T-helper 17 cell (primary cell): ENCODE measurements around the gene CYP17A1. TPM values are rescaled to one million over a fixed set of nuclear protein-coding genes. Genes with fewer than 3 reads are reported as not detected.
"Not testable (repeated sequence)": the region's sequence is repeated elsewhere in the genome, so short reads cannot be mapped to it uniquely, and the experiment has no call there.

Source experiments
- ATAC-seq: fragments of 150-1000 bp; cut with Tn5 transposase; 2 replicates; pipeline ENCODE4 v1.10.0; 2021; ENCODE audit warnings: mild to moderate bottlenecking, moderate library complexity
- DNase-seq, 3 donors: peaks; one replicate each; pipeline versions ENCODE4 v3.0.0 to v3.0.0-alpha.2; 2020 to 2021
- H3K9me3 ChIP-seq: one replicate; pipeline ENCODE4 v1.7.0; 2013; ENCODE audit warnings: low read length, mild to moderate bottlenecking; ENCODE audit not compliant: control insufficient read depth, poor library complexity, severe bottlenecking
- H3K27ac Mint-ChIP-seq: one replicate; pipeline ENCODE4 v1.8.0; 2022; ENCODE audit warnings: mild to moderate bottlenecking, moderate library complexity, mixed read lengths
- H3K27me3 Mint-ChIP-seq: one replicate; pipeline ENCODE4 v1.8.0; 2022; ENCODE audit warnings: mixed read lengths
- H3K36me3 Mint-ChIP-seq: one replicate; pipeline ENCODE4 v1.8.0; 2022; ENCODE audit warnings: low read depth, mixed read lengths
- H3K4me1 Mint-ChIP-seq: one replicate; pipeline ENCODE4 v1.8.0; 2022; ENCODE audit warnings: mild to moderate bottlenecking, mixed read lengths
- H3K4me3 Mint-ChIP-seq: one replicate; pipeline ENCODE4 v1.8.0; 2022; ENCODE audit warnings: mild to moderate bottlenecking, moderate library complexity, mixed read lengths
- total RNA-seq, 4 donors: library from RNA in 2 of 4; stranded (reverse) in 2 of 4; gene quantifications; one replicate each; pipeline ENCODE4 v1.2.3 and lab custom pipeline; 2022 to 2026

CYP17A1 gene
- total RNA-seq, 2 donors from 2014 or later = not detected

DNA sequence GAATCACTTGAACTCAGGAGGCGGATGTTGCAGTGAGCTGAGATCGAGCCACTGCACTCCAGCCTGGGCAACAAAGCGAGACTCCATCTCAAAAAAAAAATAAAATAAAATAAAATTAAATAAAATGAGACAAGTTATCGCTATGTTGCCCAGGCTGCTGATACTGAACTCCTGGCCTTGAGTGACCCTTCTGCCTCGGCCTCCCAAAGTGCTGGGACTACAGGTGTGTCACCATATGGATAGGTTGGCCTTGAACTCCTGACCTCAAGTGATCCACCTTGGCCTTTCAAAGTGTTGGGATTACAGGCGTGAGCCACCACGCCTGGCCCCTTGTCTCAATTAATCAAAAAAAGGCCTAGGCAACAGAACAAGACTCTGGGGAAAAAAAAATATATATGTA is 16.0 kb upstream of the CYP17A1 start:
- not testable (repeated sequence) for H3K27me3 Mint-ChIP-seq, DNase-seq, H3K27ac Mint-ChIP-seq, H3K36me3 Mint-ChIP-seq, H3K9me3 ChIP-seq, ATAC-seq, H3K4me3 Mint-ChIP-seq
- peaks cover 19% of the 10 kb centered on the region for H3K4me1 Mint-ChIP-seq

DNA sequence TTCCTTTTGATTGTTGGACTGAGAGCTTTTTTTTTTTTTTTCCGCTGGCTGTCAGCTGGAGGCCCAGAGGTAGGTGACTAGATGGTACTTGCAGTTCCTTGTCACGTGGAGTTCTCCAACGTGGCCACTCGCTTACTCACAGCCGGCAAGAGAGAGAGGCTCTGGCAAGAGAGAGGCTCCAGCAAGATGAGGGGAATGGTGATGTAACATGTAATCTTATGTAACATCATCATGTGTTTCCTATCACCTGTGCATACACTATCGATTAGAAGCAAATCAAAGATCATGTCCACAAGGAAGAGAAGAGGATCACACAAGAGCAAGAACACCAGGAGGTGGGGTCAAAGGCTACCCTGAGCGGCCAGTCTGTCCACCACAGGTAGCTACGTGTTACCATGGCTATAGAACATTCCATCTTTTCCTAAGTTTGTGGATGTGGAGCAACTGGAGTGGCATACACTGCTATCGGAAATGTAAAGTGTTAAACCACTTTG is 12.9 kb upstream of the CYP17A1 start:
- Mint-ChIP-seq H3K27ac (no peak overlapping the region), H3K27me3 (no peaks in the 10 kb centered on the region), H3K36me3 (no peaks in the 10 kb centered on the region), H3K4me1 (peaks cover 8% of the 10 kb centered on the region), H3K4me3 (no peak overlapping the region)
- ATAC-seq = no peak
- no peak for DNase-seq
- H3K9me3 ChIP-seq = no peaks in the 10 kb centered on the region

DNA sequence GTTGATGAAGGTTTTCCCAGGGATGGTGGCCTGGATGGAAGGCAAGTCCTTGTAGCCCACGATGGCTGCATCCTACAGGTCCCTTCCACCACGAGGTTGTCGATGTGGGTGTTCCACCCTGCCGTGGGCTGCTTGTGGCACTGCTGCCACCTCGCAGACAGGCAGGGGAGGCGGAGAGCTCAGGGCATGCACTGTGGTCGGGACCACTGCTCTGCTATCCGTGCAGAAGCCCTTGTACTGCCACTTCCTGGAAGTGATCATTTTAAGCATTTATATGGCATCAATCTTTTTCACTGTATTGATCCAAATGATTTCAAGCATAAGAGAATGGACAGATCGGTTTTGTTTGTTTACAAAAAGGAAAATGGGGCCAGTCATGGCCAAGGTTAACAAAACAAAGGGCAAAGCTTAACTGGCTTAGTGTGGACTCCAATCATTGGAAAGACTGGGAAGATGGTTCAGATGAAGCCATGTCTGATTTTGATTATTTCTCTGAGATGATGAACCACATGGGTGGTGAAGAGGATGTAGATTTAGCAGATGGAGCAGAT is 8.2 kb upstream of the CYP17A1 start:
- Mint-ChIP-seq H3K27me3 (peaks cover 27% of the 10 kb centered on the region), H3K27ac (no peak overlapping the region), H3K36me3 (peaks cover 3% of the 10 kb centered on the region), H3K4me1 (no peaks in the 10 kb centered on the region), H3K4me3 (no peak overlapping the region)
- DNase-seq = no peak
- ATAC-seq = no peak
- no peaks in the 10 kb centered on the region for H3K9me3 ChIP-seq

DNA sequence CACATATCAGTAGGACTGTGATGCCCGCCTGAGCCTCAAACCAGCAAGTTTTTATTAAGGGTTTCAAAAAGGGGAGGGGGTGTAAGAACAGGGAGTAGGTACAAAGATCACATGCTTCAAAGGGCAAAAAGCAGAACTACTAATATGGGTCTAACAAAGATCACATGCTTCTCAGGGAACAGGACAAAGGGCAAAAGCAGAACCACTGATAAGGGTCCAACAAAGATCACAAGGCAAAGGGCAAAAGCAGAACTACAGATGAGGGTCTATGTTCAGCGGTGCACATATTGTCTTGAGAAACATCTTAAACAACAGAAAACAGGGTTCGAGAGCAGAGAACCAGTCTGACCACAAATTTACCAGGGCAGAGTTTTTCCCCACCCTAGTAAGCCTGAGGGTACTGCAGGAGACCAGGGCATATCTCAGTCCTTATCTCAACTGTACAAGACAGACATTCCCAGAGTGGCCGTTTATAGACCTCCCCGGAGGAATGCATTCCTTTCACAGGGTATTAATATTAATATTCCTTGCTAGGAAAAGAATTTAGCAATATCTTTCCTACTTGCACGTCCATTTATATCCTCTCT is 7.1 kb upstream of the CYP17A1 start:
- H3K4me1 Mint-ChIP-seq, DNase-seq, ATAC-seq, H3K36me3 Mint-ChIP-seq, H3K4me3 Mint-ChIP-seq, H3K9me3 ChIP-seq, H3K27ac Mint-ChIP-seq: not testable (repeated sequence)
- H3K27me3 Mint-ChIP-seq = peaks cover 39% of the 10 kb centered on the region

DNA sequence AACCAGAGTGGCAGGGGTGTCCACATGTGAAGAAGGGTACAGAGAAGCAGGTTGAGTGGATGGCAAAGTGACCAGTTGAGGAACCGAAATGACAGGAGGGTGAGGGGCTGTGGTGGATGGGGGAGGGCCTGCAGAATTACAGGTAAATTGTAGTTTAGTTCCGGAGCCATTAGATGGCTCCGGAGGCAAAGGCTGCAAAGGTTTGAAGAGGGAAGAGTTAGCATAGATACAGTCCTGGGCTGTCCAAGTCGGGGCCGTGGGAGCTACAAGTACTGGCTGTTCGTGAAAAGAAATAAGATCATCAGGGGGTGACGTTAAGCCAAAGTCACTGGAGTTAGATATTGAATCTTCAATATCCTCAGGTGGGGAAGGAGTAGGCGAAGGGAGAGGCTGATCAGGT is 5.9 kb upstream of the CYP17A1 start:
- not testable (repeated sequence) for H3K4me3 Mint-ChIP-seq, ATAC-seq, H3K36me3 Mint-ChIP-seq, DNase-seq, H3K9me3 ChIP-seq, H3K27ac Mint-ChIP-seq, H3K4me1 Mint-ChIP-seq
- H3K27me3 Mint-ChIP-seq = peaks cover 39% of the 10 kb centered on the region

DNA sequence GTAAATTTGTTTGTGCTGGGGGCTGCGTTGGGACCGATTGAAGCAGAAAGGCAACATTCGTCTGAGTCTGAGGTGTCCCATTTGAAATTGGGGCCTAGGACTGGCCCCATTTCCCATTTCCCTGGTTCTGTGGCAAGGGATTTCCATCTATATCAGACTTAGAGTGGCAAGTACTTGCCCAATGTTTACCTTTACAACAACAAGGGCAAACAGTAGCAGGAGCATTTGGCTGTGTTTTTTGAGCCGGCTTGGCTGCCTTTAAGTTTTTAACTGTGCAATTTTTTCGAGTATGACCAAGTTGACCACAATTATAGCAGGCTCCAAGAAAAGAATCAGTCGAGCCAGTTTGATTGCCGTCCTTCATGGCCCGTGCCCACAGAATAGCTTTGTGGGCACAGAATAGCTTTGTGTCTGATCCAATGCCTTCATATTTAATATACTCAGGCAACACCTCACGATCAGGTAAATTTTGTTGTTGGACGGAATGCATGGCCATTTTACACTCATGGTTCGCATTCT is 4.7 kb upstream of the CYP17A1 start:
- no peak overlapping the region for H3K4me3 Mint-ChIP-seq
- H3K27ac Mint-ChIP-seq = no peak overlapping the region
- H3K9me3 ChIP-seq = no peaks in the 10 kb centered on the region
- no peaks in the 10 kb centered on the region for H3K4me1 Mint-ChIP-seq
- H3K36me3 Mint-ChIP-seq = peaks cover 3% of the 10 kb centered on the region
- peaks cover 50% of the 10 kb centered on the region for H3K27me3 Mint-ChIP-seq
- no peak for DNase-seq
- no peak for ATAC-seq

DNA sequence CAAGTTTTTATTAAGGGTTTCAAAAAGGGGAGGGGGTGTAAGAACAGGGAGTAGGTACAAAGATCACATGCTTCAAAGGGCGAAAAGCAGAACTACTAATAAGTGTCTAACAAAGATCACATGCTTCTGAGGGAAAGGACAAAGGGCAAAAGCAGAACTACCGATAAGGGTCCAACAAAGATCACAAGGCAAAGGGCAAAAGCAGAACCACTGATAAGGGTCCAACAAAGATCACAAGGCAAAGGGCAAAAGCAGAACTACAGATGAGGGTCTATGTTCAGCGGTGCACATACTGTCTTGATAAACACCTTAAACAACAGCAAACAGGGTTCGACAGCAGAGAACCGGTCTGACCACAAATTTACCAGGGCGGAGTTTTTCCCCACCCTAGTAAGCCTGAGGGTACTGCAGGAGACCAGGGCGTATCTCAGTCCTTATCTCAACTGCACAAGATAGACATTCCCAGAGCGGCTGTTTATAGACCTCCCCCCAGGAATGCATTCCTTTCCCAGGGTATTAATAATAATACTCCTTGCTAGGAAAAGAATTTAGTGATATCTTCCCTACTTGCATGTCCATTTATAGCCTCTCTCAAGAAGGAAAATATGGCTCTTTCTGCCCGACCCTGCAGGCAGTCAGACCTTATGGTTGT is 1.2 kb upstream of the CYP17A1 start:
- not testable (repeated sequence) for DNase-seq, H3K27ac Mint-ChIP-seq, H3K36me3 Mint-ChIP-seq, H3K9me3 ChIP-seq, H3K4me1 Mint-ChIP-seq, H3K4me3 Mint-ChIP-seq, ATAC-seq
- peaks cover 50% of the 10 kb centered on the region for H3K27me3 Mint-ChIP-seq

DNA sequence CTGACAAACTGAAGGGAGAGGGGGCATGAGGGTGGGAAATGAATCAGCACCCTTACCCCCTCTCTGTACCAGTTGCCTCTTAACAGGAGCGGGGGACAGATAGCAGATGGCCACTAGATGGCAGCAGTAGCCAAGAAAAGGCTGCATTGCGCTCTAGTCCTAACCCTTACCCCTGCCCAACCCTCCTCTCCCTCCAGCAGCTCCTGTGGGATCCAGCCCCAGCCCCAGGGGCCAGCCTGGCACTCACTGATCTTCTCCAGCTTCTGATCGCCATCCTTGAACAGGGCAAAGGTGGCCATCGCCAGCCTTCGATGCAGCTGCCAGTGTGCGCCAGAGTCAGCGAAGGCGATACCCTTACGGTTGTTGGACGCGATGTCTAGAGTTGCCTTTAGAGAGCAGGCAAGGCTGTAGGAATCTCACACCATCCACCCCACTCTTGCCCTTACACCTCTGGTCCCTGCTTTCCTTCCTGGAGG is 2.2 kb downstream of the CYP17A1 start:
- H3K4me1 Mint-ChIP-seq = peaks cover 10% of the 10 kb centered on the region
- no peaks in the 10 kb centered on the region for H3K9me3 ChIP-seq
- H3K27ac Mint-ChIP-seq = no peak overlapping the region
- peaks cover 20% of the 10 kb centered on the region for H3K27me3 Mint-ChIP-seq
- DNase-seq = peak; percentile 42 to 61 (median 45)
- H3K36me3 Mint-ChIP-seq = no peaks in the 10 kb centered on the region
- peak; percentile 95 for ATAC-seq
- H3K4me3 Mint-ChIP-seq = no peak overlapping the region

DNA sequence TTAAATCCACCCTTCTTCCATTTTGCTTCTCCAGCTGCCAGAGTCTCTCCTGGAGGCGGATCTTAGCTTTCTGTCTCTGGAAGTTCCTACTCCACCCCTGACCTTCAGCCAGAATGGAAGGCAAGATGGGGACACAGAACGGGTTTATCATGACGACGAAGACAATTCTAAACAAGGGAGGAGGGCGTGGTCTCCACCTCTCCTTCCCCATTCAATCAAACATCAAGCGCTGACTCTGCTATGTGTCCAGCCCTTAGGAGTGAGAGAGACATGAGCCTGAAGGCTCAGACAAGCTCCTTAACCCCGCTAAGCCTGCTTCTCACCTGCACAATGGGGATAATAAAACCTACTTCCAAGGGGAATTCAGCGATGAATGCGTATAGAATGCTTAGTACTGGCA is 3.1 kb downstream of the CYP17A1 start:
- H3K9me3 ChIP-seq = no peaks in the 10 kb centered on the region
- Mint-ChIP-seq H3K4me1 (peaks cover 10% of the 10 kb centered on the region), H3K4me3 (no peak overlapping the region), H3K27ac (no peak overlapping the region), H3K27me3 (peaks cover 12% of the 10 kb centered on the region), H3K36me3 (no peaks in the 10 kb centered on the region)
- ATAC-seq (no peak), DNase-seq (no peak)

DNA sequence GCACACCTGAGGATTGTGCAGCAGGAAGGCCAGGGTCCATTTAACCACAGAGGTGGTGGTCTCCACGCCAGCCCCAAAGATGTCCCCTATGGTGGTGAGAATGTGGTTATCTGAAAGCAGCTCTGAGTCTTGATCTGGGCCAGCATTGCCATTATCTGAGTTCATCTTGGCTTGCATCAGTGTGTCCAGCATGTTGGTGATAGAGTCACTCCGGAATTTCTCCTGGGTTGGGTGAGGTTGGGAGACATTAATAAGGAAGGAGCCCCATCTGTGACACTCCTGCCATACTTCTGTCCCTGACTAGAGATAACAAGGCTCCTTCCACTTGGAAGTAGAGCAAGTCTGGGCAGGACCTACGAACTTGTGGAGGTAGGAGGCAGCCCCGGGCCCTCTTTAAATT is 4.2 kb downstream of the CYP17A1 start:
- ATAC-seq = no peak
- peaks cover 12% of the 10 kb centered on the region for H3K27me3 Mint-ChIP-seq
- DNase-seq = no peak

DNA sequence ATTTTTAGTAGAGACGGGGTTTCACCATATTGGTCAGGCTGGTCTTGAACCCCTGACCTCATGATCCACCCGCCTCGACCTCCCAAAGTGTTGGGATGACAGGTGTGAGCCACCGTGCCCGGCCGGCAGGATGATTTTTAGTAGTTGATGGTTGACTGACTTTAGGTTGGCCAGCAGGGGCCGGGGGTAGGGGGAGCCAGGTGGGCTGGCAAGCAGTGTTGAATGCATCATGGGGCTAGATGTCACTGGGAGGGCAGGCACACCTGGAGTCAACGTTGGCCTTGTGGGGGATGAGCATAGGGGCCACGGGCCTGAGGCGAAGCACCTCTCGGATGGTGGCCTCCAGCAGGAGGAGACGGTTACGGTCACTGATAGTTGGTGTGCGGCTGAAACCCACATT is 5.0 kb downstream of the CYP17A1 start:
- ATAC-seq = no peak
- no peaks in the 10 kb centered on the region for H3K36me3 Mint-ChIP-seq

More for the DNA sequence above, 4.2 kb downstream of the CYP17A1 start:
- no peaks in the 10 kb centered on the region for H3K9me3 ChIP-seq
- peaks cover 10% of the 10 kb centered on the region for H3K4me1 Mint-ChIP-seq
- H3K36me3 Mint-ChIP-seq = no peaks in the 10 kb centered on the region
- no peak overlapping the region for H3K4me3 Mint-ChIP-seq
- H3K27ac Mint-ChIP-seq = no peak overlapping the region

DNA sequence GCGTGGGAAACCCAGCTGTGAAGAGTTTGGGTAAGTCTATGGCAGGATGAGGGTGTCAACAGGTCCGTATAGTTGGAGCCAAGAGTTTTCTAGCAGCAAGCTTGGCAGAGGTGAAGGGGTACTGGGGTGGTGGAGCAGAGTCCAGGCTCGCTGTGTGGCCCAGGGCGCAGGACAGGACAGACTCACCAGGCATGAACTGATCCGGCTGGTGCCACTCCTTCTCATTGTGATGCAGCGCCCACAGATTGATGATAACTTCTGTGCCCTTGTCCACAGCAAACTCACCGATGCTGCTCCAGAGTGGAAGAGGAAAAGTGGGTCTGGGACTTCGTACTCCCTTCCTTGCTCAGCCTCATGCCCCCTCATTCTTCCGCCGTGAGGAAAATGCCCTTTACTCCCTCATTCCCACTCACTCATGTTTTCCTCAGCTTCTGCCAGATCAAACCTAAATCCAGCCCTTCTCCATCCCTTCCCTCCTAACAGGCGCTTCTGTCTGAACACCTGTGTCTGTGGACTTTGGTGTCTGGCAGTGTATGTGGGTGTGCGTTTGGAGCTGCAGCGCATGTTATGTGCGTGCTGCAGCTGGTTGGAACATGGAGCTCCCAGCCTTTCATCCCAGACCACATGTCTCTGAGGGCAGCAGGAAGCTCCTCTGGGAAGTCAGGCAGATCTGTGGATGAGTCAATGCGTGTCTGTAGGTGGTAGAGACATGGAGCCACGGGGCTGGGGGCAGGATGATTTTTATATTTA is 5.7 kb downstream of the CYP17A1 start:
- no peaks in the 10 kb centered on the region for H3K36me3 Mint-ChIP-seq
- no peaks in the 10 kb centered on the region for H3K9me3 ChIP-seq
- no peak for DNase-seq
- H3K4me1 Mint-ChIP-seq = peaks cover 10% of the 10 kb centered on the region
- ATAC-seq = no peak
- no peak overlapping the region for H3K27ac Mint-ChIP-seq
- H3K27me3 Mint-ChIP-seq = no peaks in the 10 kb centered on the region
- no peak overlapping the region for H3K4me3 Mint-ChIP-seq

More for the DNA sequence above, 5.0 kb downstream of the CYP17A1 start:
- H3K27me3 Mint-ChIP-seq = peaks cover 4% of the 10 kb centered on the region
- no peaks in the 10 kb centered on the region for H3K9me3 ChIP-seq
- no peak for DNase-seq
- no peak overlapping the region for H3K27ac Mint-ChIP-seq
- H3K4me1 Mint-ChIP-seq = peaks cover 10% of the 10 kb centered on the region
- no peak overlapping the region for H3K4me3 Mint-ChIP-seq

DNA sequence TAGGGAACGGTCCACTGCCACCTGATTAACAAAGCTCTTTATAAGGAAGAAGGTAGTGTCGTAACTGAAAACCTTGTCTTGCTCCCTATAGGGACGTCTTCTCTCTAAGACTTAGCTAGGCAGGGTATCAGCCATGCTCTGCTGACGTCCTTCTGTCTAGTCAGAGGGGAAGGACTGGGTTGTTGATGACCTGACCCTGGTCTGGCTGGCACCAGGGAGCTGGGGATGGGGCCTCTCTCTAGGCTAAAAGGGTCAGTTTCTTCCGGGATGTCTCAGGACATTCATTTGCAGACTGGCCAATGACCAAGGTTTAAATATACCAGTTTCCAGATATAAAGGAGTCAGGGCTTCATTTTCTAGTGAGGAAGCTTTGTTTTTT is 9.6 kb downstream of the CYP17A1 start:
- no peaks in the 10 kb centered on the region for H3K9me3 ChIP-seq
- H3K27ac Mint-ChIP-seq = no peak overlapping the region
- no peaks in the 10 kb centered on the region for H3K36me3 Mint-ChIP-seq
- no peak overlapping the region for H3K4me3 Mint-ChIP-seq
- ATAC-seq (no peak), DNase-seq (no peak)
- H3K27me3 Mint-ChIP-seq = no peaks in the 10 kb centered on the region
- H3K4me1 Mint-ChIP-seq = peaks cover 6% of the 10 kb centered on the region
